Stimulated activated naive B cell treated with anti-CD40 and anti-IgM and Interleukin-4, amounts not matched to agents 10 μg/mL and 1 μg/mL and 100 μg/mL, for 72 hours (primary cell): ENCODE results near the gene C19orf44.
"Not testable (repeated sequence)": the region's sequence is repeated elsewhere in the genome, so short reads cannot be mapped to it uniquely, and the experiment has no call there.

Experiments
- ATAC-seq, 2 donors: fragments of 150-1000 bp; cut with Tn5 transposase; replicated peaks; 2 replicates each; pipeline ENCODE4 v1.10.0; 2021; ENCODE audit warnings: moderate library complexity in 1 of 2
- DNase-seq: peaks from one replicate; pipeline ENCODE4 v3.0.0; 2021
- H3K27ac Mint-ChIP-seq: one replicate; pipeline ENCODE4 v1.8.0; 2022; ENCODE audit warnings: mild to moderate bottlenecking, mixed read lengths
- H3K27me3 Mint-ChIP-seq, 2 donors: one replicate each; pipeline ENCODE4 v1.8.0; 2022; ENCODE audit warnings: mixed read lengths in 2 of 2
- H3K36me3 Mint-ChIP-seq, 2 donors: one replicate each; pipeline ENCODE4 v1.8.0; 2022; ENCODE audit warnings: mixed read lengths in 2 of 2, mild to moderate bottlenecking in 1 of 2
- H3K4me1 Mint-ChIP-seq, 2 donors: one replicate each; pipeline ENCODE4 v1.8.0; 2022; ENCODE audit warnings: mixed read lengths in 2 of 2, mild to moderate bottlenecking in 1 of 2
- H3K4me3 Mint-ChIP-seq, 2 donors: one replicate each; pipeline ENCODE4 v1.8.0; 2022; ENCODE audit warnings: mild to moderate bottlenecking in 2 of 2, mixed read lengths in 2 of 2, moderate library complexity in 1 of 2
- H3K9me3 Mint-ChIP-seq, 2 donors: one replicate each; pipeline ENCODE4 v1.8.0; 2022; ENCODE audit warnings: mixed read lengths in 2 of 2, mild to moderate bottlenecking in 1 of 2

The C19orf44 gene

DNA sequence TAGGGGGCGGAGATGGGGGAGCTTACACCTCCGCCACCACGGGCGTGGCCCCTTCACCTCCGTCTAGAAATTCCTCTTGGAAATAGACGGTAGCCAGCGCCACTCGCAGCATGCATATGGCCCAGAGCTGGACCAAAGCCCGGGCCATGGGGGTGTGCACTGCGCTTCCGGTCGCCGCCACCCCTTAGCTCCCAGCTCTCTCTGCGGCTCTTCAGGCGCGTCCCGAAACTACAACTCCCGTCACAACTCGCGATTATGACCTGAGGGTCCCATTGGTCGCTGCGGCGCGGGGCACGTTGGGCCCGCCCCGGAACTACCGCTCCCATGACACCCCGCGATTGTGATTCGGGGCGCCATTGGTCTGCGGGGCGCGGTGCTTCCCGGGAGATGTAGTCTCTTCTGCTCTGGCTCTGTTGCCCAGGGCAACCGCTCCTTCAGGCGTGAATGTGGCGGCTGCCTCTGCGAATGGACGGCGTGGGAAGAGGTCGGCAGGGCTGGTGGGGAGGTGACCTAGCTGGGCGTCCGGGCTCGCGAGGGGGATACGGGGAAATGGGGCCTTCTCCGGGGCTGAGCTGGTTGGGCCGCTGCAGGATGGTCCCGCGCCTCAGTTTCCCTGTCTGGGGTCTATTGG is at the start of gene C19orf44, which contains the start of gene CALR3:
C19orf44 (plus strand) TSS at position 413 of the 631 bp plus-strand sequence. CDS start 4,399 bp downstream, outside the sequence.
CALR3 (minus strand) TSS at position 186 of the 631 bp plus-strand sequence; CDS start at position 148, 38 bp downstream.
- Mint-ChIP-seq H3K27ac (peak within 1 kb of the TSS; percentile 91), H3K4me3 (peak within 1 kb of the TSS; percentile 90 to 95), H3K36me3 (peaks cover 4 to 6% of the 10 kb centered on the region in 2 donors), H3K27me3 (no peaks in the 10 kb centered on the region), H3K4me1 (peaks cover 7 to 28% of the 10 kb centered on the region in 2 donors), H3K9me3 (no peaks in the 10 kb centered on the region)
- DNase-seq (peak; percentile 98), ATAC-seq (peak; percentile 97 to 98)

DNA sequence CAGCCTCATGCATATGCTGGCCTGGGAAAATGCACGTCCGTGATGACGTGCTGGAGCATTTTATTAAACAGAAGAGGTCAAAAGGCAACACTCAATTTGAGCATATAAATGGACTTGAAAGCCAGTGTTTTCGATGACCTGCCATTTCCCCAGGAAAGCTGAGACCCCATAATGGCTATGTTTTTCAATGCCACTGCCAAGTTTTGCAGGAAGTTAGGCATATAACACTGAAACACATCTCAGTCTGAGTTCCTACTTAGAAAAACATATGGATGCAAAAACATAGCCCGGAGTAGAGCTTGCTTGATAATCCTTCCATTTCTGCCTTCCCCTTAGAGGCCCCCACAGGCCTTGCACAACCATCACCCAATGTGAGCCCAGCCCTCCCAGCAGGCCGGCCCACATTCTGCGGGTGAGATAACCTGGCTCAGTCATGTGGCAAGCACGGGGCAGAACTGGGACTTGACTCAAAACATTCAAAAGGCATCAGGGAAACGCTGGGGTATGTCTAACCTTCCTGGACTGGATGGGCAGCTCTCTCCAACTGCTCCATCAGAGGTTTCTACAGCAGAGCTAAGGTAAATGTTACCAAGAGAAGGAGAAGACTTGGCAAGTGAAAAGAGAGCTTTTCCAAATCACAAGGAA is 49.3 kb upstream of the C19orf44 start:
- H3K4me1 Mint-ChIP-seq = peaks cover 72 to 94% of the 10 kb centered on the region in 2 donors
- no peaks in the 10 kb centered on the region for H3K27me3 Mint-ChIP-seq
- H3K9me3 Mint-ChIP-seq = peaks cover 8 to 10% of the 10 kb centered on the region in 2 donors
- DNase-seq (peak; percentile 75), ATAC-seq (peak; percentile 37 to 40)
- H3K4me3 Mint-ChIP-seq = peak overlapping the region; percentile 69 to 70
- H3K36me3 Mint-ChIP-seq = peaks cover 36 to 54% of the 10 kb centered on the region in 2 donors
- H3K27ac Mint-ChIP-seq = peak overlapping the region; percentile 95

DNA sequence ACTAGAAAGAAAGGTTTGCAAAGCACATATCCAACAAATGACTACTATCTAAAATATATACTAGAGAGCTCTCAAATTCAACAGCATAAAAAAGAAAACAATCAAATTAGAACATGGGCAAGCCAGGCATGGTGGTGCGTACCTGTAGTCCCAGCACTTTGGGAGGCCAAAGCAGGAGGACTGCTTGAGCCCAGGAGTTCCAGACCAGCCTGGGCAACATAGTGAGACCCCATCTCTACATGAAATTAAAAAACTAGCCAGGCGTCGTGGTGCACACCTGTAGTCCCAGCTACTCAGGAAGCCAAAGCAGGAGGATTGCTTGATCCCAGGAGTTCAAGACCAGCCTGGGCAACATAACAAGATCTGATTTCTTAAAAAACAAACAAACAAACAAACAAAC is 47.3 kb upstream of the C19orf44 start:
- not testable (repeated sequence) for ATAC-seq, DNase-seq, H3K9me3 Mint-ChIP-seq, H3K27me3 Mint-ChIP-seq
- Mint-ChIP-seq H3K4me3 (peak overlapping the region; percentile 44 to 76), H3K27ac (peak overlapping the region; percentile 97), H3K4me1 (peaks cover 58 to 91% of the 10 kb centered on the region in 2 donors), H3K36me3 (peaks cover 29 to 37% of the 10 kb centered on the region in 2 donors)

DNA sequence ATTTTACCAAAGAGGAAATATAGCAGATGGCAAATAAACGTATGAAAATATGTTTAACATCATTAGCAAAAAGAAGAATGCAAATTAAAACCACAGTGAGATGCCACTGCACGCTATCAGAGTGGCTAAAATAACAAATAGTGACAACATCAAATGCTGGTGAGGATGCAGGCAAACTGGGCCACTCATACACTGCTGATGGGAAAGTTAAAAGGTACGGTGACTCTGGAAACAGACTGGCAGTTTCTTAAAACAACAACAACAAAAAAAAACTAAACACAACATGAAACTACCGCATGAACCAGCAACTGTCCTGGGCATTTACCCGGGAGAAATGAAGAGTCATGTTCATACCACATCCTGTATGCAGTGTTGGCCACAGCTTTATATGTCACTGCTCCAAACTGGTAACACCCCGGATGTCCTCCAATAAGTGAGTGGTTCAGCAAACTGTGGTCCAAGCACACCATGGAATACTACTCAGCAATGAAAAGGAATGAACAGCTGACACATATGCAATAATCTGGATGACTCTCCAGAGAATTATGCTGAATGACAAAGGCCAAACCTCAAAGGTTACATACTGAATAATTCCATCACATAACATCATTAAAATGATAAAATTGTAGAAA is 46.7 kb upstream of the C19orf44 start:
- ATAC-seq (peak; percentile 55 to 59), DNase-seq (peak; percentile 66)
- Mint-ChIP-seq H3K27ac (peak overlapping the region; percentile 97), H3K4me3 (peak overlapping the region; percentile 44 to 76), H3K36me3 (peaks cover 30 to 34% of the 10 kb centered on the region in 2 donors), H3K9me3 (peaks cover 5 to 10% of the 10 kb centered on the region in 2 donors), H3K27me3 (no peaks in the 10 kb centered on the region), H3K4me1 (peaks cover 58 to 91% of the 10 kb centered on the region in 2 donors)

DNA sequence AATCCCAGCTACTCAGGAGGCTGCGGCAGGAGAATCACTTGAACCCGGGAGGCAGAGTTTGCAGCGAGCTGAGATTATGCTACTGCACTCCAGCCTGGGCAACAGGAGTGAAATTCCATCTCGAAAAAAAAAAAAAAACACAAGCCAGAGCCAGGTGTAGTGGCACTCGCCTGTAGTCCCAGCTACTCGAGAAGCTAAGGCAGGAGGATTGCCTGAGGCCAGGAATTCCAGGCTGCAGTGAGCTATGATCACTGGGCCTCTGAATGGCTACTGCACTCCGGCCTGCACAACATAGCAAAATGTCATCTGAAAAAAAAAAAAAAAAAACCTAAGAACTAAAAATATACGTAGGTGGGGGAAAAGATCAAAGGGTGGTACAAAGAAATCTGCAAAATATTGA is 43.9 kb upstream of the C19orf44 start:
- DNase-seq (no peak), ATAC-seq (no peak)
- Mint-ChIP-seq H3K27me3 (no peaks in the 10 kb centered on the region), H3K4me3 (no peak overlapping the region), H3K4me1 (peaks cover 48 to 84% of the 10 kb centered on the region in 2 donors), H3K27ac (no peak overlapping the region), H3K9me3 (peaks cover 5 to 10% of the 10 kb centered on the region in 2 donors), H3K36me3 (peaks cover 34 to 43% of the 10 kb centered on the region in 2 donors)

DNA sequence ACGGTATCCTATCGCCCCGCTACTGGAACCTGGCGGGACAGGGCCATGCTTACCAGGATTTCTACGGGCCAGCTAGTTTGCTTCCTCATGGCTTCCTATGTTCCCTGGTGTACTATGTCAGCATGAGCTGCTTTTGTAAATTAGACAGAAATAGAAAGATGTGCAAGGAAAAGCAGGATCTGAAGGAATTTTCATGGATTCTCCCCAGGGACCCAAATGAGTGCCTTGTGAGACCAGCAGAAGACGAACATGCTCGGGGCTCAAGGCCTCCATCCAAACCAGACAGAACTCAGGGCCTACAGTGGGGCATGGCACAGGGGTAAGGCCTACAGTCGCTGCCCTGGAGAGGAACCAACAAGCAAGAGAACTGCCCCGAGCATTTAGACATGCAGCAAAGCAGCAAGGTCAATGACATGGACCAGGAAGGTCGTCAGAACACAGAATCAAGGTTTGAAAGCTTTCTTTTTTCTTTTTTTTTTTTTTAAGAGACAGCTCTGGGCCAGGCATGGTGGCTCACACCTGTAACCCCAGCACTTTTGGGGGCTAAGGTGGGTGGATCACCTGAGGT is 41.8 kb upstream of the C19orf44 start:
- peaks cover 17 to 31% of the 10 kb centered on the region in 2 donors for H3K36me3 Mint-ChIP-seq
- H3K4me3 Mint-ChIP-seq = no peak overlapping the region
- H3K27me3 Mint-ChIP-seq = no peaks in the 10 kb centered on the region
- peak overlapping the region; percentile 83 for H3K27ac Mint-ChIP-seq
- no peak for ATAC-seq
- DNase-seq = no peak
- peaks cover 50 to 84% of the 10 kb centered on the region in 2 donors for H3K4me1 Mint-ChIP-seq
- H3K9me3 Mint-ChIP-seq = peaks cover 2 to 5% of the 10 kb centered on the region in 2 donors

DNA sequence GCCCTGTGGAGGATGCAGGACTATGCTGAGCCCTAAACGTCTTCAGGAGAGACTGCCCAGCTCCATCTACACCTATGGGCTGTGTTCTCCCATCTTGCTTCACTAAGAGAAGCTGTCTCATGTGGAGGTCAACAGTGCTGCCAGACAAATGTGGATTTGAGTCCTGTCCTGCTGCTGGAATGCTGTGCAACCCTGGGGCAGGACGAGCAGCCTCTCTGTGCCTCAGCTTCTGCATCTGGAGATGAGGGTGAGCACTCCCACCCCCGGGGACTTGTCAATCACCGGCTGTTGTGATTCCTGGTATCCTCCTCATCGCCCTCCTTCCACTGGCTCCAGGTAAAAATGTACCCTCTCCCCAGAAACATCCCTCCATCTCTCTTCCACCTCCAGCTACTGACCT is 40.7 kb upstream of the C19orf44 start:
- Mint-ChIP-seq H3K4me3 (no peak overlapping the region), H3K27ac (peak overlapping the region; percentile 65), H3K9me3 (no peaks in the 10 kb centered on the region), H3K27me3 (no peaks in the 10 kb centered on the region), H3K4me1 (peaks cover 48 to 84% of the 10 kb centered on the region in 2 donors), H3K36me3 (peaks cover 14 to 22% of the 10 kb centered on the region in 2 donors)
- ATAC-seq (no peak), DNase-seq (no peak)

DNA sequence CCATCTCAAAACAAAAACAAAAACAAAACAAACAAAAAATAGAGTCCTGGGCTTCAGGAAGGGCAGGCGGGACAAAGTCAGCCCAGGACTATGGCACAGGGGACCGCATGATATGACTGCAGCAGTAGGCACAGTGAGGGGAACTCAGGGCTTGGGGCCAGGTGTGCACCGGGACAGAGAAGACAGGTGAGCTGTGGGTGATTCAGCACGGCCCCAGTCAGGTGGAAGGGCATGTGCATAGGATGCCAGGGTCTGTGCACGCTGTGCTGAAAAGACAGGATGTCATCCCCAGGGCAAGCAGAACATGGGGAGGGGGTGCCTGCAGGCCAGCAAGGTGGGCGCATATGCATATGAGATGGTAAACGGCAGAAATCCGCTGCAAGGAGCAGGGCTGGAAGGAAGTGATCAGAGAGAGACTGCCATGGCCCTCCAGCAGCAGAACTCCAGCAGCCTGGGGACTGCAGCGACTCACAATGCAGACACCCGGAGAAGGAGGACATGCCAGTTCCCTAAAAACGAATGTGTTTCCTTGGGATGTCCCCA is 39.5 kb upstream of the C19orf44 start:
- ATAC-seq = peak; percentile 42 to 43
- peak overlapping the region; percentile 64 to 80 for H3K4me3 Mint-ChIP-seq
- no peak for DNase-seq

DNA sequence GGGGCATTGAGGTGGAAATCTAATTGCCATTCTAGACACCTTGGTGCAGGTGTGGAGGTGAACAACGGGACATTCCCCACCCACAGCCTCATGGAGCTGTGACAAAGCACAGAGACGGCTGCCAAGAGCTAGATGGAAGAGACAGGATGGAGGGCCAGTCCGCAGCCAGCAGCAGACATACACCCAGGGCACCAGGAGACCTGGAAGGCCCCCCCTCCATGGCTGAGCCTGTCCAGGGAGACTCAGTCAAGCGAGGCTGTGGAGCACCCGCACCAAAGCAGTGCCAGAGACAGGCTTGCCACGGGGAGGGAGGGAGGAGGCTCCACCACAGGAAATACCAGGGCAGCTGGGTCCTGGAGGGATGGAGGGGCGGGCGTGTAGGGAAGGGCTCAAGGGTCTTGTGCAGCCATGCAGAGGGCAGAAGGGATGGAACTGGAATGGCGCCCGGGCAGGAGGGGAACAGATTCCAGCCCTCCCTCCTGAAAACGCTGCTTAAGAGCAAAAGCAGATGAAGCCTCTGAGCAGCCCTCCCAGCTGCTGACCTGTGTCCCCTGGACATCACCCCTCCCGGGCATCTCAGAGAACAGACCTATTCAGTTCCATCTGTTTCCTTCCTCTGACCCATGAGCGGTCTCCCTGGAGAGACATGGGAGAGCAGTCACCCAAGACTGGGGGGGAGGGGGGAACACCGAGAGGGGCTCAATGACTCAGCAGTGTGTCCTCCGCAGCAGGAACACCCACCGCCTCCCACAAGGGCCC is 38.8 kb upstream of the C19orf44 start:
- DNase-seq (no peak), ATAC-seq (peak; percentile 61 to 66)
- Mint-ChIP-seq H3K4me1 (peaks cover 50 to 89% of the 10 kb centered on the region in 2 donors), H3K27ac (peak overlapping the region; percentile 92), H3K27me3 (no peaks in the 10 kb centered on the region), H3K4me3 (peak overlapping the region; percentile 64 to 80), H3K9me3 (no peaks in the 10 kb centered on the region), H3K36me3 (peaks cover 11 to 19% of the 10 kb centered on the region in 2 donors)

More for the DNA sequence above, 39.5 kb upstream of the C19orf44 start:
- Mint-ChIP-seq H3K27ac (peak overlapping the region; percentile 92), H3K4me1 (peaks cover 47 to 84% of the 10 kb centered on the region in 2 donors), H3K36me3 (peaks cover 11 to 19% of the 10 kb centered on the region in 2 donors), H3K9me3 (no peaks in the 10 kb centered on the region), H3K27me3 (no peaks in the 10 kb centered on the region)

DNA sequence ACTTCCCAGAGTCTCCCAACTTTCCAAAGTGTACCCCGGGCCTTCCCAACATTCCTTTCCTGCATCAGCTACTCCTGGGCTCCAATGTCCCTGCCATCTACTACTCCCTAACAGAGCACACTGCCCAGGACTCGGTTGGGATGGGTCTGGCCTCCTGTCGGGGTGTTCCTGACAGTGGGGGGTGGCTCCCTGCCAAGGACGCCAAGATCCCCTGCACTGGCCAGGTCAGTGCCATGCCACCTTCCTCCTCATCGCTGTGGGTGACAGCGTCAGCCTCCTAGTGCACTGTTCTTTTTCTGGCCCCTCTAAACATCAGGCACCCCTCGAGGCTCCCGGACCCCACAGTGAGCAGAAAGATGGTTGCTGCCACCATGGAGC is 38.3 kb upstream of the C19orf44 start:
- peaks cover 13 to 19% of the 10 kb centered on the region in 2 donors for H3K36me3 Mint-ChIP-seq
- ATAC-seq (peak; percentile 6 to 18), DNase-seq (no peak)
- no peaks in the 10 kb centered on the region for H3K27me3 Mint-ChIP-seq
- H3K4me3 Mint-ChIP-seq = peak overlapping the region; percentile 49 to 80
- H3K27ac Mint-ChIP-seq = peak overlapping the region; percentile 53
- peaks cover 50 to 89% of the 10 kb centered on the region in 2 donors for H3K4me1 Mint-ChIP-seq
- no peaks in the 10 kb centered on the region for H3K9me3 Mint-ChIP-seq

DNA sequence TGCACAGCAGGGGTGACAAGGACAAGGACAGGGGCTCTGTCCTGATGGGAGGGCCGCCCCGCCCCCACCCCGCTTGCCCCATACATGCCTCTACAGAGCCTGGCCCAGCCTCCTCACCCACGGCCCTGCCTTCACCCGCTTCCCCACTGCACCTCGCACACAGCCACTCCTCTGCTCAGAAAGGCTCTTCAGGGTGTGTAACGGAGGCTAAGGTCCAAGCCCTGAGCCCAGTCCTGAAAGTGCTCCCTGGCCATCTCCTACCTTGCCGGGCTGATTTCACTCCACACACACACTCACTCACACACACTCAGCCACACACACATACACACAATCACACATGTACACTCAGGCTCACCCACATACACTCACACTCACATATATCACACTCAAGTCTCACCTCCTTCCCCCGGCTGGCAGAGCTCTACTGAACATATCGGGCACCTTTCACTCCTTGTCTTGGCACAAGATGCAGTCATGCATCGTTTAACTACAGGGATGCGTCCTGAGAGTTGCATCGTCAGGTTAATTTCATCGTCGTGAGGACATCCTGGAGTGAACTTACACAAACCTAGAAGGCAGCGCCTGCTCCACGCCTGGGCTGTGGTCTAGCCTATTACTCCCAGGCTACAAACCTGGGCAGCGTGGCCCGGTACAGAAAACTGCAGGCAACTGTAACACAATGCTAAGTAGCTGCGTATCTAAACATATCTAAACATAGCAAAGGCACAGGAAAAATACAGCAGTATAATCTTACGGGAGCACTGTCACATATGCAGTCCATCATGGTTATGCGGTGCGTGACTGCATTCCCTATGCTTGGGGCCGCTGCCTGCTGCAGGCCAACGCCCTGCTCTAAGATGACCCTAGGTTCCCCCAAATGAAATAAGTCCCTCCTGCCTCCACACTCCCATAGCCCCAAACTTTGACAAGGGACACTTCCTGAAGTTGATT is 37.5 kb upstream of the C19orf44 start:
- Mint-ChIP-seq H3K4me1 (peaks cover 57 to 89% of the 10 kb centered on the region in 2 donors), H3K27me3 (no peaks in the 10 kb centered on the region), H3K4me3 (peak overlapping the region; percentile 0 to 80), H3K27ac (no peak overlapping the region), H3K9me3 (no peaks in the 10 kb centered on the region), H3K36me3 (peaks cover 19 to 26% of the 10 kb centered on the region in 2 donors)
- peak; percentile 31 to 42 for ATAC-seq
- no peak for DNase-seq

DNA sequence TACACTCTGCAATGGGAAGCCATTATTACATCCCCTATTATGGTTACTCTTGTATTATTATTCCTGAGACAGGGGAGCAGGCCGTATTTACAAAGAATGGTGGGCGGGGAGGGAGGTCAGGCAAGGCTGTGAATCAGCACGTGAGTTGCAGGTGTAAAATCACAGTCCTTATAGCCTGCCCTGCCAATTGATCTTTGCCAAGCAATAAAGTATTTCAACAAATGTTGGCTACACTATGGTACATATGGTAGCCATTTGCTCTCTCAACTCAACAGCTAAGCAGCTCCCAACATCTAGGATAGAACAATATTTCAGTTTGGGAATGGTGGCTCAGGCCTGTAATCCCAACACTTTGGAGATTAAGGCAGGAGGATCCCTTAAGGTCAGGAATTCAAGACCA is 36.5 kb upstream of the C19orf44 start:
- no peak for ATAC-seq
- no peak overlapping the region for H3K27ac Mint-ChIP-seq
- peaks cover 56 to 89% of the 10 kb centered on the region in 2 donors for H3K4me1 Mint-ChIP-seq

More for the DNA sequence above, 36.5 kb upstream of the C19orf44 start:
- no peaks in the 10 kb centered on the region for H3K27me3 Mint-ChIP-seq
- H3K9me3 Mint-ChIP-seq = no peaks in the 10 kb centered on the region
- H3K4me3 Mint-ChIP-seq = no peak overlapping the region
- DNase-seq = no peak
- peaks cover 18 to 29% of the 10 kb centered on the region in 2 donors for H3K36me3 Mint-ChIP-seq
